C1 segment of cervical spinal cord (tissue), 14 donors: ENCODE measurements around the gene GNAQ.
A peak's percentile ranks its signal among the peaks of the same experiment; 100 is the strongest.
"Not testable (repeated sequence)": the region's sequence is repeated elsewhere in the genome, so short reads cannot be mapped to it uniquely, and the experiment has no call there.

Experiments used
- DNase-seq, 14 donors: peaks; one replicate each; lab custom pipeline; 2025; lab: John Stamatoyannopoulos, UW

Gene GNAQ

DNA sequence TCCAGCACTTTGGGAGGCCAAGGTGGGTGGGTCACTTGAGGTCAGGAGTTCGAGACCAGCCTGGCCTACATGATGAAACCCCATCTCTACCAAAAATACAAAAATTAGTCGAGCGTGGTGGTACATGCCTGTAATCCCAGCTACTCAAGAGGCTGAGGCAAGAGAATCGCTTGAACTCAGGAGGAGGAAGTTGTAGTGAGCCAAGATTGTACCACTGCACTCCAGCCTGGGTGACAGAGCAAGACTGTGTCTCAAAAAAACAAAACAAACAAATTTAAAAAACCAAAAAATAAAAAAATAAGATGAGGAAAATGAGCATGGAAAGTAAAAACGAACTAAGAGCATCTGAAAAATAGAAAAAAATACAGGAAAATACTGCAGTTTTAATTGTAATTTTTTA, 152.8 kb downstream of the GNAQ start:
- not testable (repeated sequence) for DNase-seq

DNA sequence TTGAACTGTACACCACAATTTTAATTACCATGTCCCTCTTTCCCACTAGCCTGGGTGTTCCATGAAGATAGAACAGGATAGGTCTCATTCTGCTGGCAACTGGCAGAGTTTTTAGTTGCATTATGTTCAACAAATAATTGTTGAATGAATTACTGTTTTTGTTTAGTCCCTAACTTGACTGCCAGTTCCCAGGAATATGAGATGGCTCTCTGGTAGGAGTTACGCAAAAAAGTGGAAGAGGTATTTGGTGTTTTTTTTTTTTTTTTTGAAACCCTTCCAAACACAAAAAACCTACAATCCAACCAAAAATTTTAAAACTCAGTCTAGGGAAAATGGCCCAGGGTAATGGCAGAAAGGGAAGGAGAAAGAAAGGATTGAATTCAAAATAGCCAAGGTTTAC, 153.6 kb downstream of the GNAQ start:
- DNase-seq = no peak

DNA sequence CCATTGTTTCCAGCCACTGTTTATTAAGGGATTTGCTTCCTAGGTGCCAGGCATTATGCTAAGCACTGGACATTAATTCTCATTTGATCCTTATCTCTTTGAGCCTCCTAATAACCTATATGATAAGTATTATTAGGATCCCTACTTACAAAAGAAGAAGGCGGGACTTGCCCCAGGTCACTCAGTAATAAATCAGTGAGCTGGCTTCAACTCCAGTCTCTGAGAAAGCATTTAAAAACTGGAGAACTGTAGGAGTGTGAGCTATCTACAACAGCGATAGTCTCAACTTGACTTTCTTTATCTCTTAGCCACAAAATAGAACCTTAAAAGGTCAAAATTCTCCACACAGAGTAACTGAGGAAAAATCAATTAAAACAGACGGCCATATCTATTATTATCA, 155.0 kb downstream of the GNAQ start:
- no peak for DNase-seq

DNA sequence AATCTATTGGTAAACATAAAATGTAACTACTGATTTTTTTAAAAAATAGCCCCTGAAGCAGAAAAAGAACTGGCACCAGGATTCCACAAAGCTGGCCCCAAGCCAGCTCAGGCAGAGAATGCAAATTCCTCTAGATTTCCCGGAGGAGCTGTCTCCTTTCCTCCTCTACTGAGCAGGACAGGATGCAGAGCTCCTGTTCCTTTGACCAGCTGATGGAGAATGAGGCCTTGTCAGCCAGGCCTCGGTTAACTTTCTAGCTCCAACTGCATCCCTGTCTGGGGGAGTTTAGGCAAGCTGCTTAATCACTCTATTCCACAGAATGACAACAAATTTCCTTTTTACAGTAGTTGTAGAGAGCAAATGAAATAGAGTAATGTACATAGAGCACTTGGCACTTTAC, 155.5 kb downstream of the GNAQ start:
- peak in 1 of 14 donors; percentile 20 for DNase-seq

GRCh38 chr9:77872863-77873262, 158.7 kb downstream of the GNAQ start:
- no peak for DNase-seq

GRCh38 chr9:77872177-77872576, 159.4 kb downstream of the GNAQ start:
- DNase-seq = no peak

- DNase-seq = no peak
Measured at GRCh38 chr9:77871483-77871882, 160.1 kb downstream of the GNAQ start.

- DNase-seq = no peak
Measured at GRCh38 chr9:77866878-77867277, 164.7 kb downstream of the GNAQ start.

DNA sequence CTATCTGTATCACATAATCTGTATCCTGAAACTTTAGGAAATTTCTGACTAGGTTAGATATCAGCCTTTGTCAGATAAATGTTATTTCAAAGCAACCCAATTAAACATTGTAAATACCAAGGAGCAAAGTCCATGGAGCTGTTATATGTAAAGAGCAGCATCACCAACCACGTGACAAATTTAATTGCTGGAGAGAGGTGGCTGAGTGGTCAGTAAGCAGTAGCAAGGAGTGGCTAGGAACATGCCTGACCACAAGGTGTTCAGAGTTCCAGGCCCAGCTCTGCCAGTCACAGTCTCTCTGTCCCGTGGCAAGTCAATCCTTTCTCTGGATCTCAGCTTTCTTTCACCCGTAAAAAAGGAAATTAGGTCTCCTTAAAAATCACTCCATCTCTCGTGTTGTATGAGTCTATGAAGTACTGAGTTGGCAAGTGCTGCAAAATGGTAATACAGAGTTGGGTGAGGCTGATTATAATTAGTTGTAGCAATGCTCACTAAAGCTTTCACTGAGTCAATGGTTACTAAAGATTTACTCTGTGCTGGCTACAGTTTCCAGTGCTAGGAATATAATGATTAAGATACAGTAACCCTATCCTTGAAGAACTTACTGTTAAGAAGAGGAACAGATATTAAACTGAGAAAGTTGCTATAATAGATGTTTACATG, 166.1 kb downstream of the GNAQ start:
- no peak for DNase-seq

GRCh38 chr9:77864211-77864889, 167.3 kb downstream of the GNAQ start:
- no peak for DNase-seq

GRCh38 chr9:77863638-77864037, 168.0 kb downstream of the GNAQ start:
- not testable (repeated sequence) for DNase-seq

GRCh38 chr9:77860953-77861352, 170.7 kb downstream of the GNAQ start:
- not testable (repeated sequence) for DNase-seq

DNA sequence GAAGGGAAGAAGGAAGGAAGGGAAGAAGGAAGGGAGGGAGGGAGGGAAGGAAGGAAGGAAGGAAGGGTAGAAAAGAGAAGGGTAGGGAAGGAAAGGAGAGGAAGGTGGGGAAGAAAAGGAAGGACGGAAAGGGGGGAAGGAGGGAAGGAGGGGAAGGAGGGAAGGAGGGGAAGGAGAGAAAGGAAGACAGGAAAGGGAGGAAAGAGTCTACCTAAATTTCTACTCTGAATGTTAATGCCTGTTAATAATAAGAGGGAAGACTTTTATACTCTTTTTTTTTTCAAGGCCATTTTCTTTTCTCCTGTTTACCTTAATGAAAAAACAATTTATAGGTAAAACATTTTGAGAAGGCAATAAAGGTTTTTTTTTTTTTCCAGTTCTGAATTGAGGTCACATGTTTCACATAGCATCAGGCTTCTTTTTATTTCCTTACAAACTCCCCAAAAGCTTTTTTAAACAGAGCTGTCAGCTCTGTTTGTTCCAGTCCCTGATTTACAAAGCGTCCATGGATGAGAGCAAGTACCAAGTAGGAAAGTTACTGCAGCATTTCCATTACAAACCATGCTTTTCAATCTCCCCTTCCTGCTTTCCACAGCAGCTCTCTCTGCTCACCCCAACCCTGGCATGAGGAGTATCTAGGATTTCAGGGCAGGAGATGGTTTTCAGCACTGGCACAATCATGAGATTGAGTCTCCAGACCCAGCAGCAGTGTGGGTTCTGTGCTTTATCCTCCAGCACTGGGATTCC, 173.9 kb downstream of the GNAQ start:
- DNase-seq = no peak

DNA sequence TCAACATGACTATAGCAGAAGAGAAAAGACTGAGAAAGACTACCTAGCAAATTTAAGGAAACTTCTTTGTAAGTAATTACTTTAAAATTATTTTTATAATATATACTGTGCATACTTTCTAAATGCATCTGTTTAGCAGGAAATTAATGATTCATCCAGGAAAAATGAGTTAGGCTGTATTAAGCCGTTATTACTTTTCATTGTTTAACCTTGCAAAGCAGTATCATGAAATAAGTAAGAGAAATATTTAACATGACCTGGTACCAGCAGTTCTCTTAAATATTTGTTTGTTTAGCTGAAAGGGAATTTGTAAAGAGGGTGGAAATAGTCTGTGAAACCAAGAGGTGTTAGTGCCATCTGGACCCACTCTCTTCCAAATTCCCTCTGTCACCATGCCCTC, 175.0 kb downstream of the GNAQ start:
- no peak for DNase-seq

DNA sequence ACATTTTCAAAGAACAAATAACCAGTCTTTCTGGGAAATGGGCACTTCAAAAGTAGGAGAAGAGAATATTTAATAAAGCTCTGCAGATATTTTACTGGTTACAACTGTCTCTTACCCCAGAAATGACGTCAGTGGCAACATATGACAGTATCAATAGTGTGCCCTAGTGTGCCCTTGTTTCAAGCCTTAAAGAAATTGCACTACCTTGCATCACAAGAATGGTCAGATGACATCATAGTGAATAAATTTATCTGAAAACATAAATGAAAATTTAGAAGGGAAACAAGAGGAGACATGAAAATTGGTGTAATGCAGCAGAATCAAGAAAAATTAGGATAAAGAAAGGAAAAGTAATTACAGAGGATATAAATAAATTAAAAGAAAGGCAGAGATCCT, 176.7 kb downstream of the GNAQ start:
- no peak for DNase-seq

GRCh38 chr9:77854258-77854915, 177.2 kb downstream of the GNAQ start:
- DNase-seq = no peak

DNA sequence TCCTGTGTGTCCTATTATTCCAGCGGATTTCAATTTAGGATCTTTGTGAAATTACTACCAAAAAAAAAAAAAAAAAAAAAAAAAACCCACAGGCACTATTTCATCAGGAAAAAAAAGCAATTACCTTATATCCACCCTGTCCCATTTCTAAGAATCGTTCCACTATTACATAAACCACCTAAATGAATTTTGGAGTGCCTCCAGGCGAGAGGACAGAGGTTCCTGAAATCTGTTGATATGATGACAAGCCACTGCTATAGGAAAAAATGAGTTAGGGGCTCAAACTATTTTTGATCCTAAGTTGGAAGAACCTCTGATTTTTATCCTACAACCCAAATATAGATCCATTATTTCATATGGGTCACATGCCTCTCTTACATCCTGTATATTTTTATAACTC, 177.9 kb downstream of the GNAQ start:
- DNase-seq = no peak

- DNase-seq = peak in 1 of 14 donors; percentile 44
Measured at GRCh38 chr9:77851882-77852595, 179.6 kb downstream of the GNAQ start.

DNA sequence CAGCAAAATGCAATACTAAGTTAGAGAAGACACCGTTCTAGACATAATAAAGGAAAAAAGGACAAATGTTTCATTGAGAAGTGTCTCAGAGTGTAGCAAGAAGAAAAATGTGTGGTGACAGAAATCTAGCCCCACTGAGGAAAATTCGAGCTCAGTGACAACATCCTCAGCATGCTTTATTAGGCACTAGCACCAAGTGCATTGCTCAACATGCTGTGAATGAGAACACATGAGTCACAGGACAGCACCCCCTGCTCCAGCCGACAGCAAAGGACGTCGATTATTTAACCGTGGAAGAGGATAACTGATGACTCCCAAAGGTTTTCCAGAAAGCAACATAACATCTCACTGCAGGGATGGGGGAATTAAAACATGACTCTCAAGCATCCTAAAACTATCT, 182.7 kb downstream of the GNAQ start:
- peak in 6 of 14 donors; percentile 18 to 76 (median 34) for DNase-seq

GRCh38 chr9:77848404-77848803, 183.2 kb downstream of the GNAQ start:
- peak in 9 of 14 donors; percentile 31 to 67 (median 40) for DNase-seq

GRCh38 chr9:77847626-77848025, 184.0 kb downstream of the GNAQ start:
- no peak for DNase-seq
